Effector memory CD4-positive, alpha-beta T cell (primary cell): ENCODE data around the gene RAB4A.

Source experiments
- DNase-seq, 3 donors: peaks; one replicate each; pipeline ENCODE4 v3.0.0-alpha.2; 2020
- H3K27ac ChIP-seq: 2 replicates; pipeline ENCODE4 v1.7.0; 2013; ENCODE audit warnings: mild to moderate bottlenecking, low read length, moderate library complexity; ENCODE audit not compliant: insufficient read depth, poor library complexity, severe bottlenecking
- H3K27me3 ChIP-seq: replicated peaks from 2 replicates; pipeline ENCODE4 v1.7.0; 2013; ENCODE audit warnings: mild to moderate bottlenecking, low read length; ENCODE audit not compliant: insufficient read depth, control insufficient read depth, poor library complexity, severe bottlenecking
- H3K36me3 ChIP-seq: 2 replicates; pipeline ENCODE4 v1.7.0; 2013; ENCODE audit warnings: mild to moderate bottlenecking, low read length, moderate library complexity; ENCODE audit not compliant: control insufficient read depth, insufficient read depth
- H3K4me1 ChIP-seq: 2 replicates; pipeline ENCODE4 v1.7.0; 2013; ENCODE audit warnings: low read length, mild to moderate bottlenecking; ENCODE audit not compliant: control insufficient read depth, insufficient read depth, poor library complexity, severe bottlenecking
- H3K4me3 ChIP-seq: 2 replicates; pipeline ENCODE4 v1.7.0; 2013; ENCODE audit warnings: low read length, low read depth, mild to moderate bottlenecking; ENCODE audit not compliant: insufficient read depth, poor library complexity, severe bottlenecking
- H3K9me3 ChIP-seq: 2 replicates; pipeline ENCODE4 v1.7.0; 2013; ENCODE audit warnings: mild to moderate bottlenecking, low read length, moderate library complexity; ENCODE audit not compliant: control insufficient read depth

RAB4A gene

DNA sequence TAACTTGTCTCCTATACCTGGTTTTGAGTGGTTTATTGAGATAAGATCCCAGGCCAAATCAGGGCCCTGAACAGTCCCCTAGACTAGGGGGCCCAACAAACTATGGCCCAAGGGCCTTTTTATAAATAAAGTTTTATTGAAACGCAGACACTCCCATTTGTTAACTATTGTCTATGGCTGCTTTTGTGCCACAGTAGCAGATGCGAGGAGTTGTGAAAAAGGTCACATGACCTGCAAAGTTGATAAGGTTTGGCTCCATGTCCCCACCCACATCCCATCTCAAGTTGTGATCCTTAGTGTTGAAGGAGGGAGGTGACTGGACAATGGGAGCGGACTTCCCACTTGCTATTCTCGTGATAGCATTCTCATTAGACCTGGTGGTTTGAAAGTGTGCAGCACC, 29.5 kb upstream of the RAB4A start:
- no peaks in the 10 kb centered on the region for H3K36me3 ChIP-seq
- H3K27me3 ChIP-seq = no peaks in the 10 kb centered on the region
- no peak for DNase-seq
- H3K9me3 ChIP-seq = no peaks in the 10 kb centered on the region
- no peaks in the 10 kb centered on the region for H3K4me1 ChIP-seq
- no peak overlapping the region for H3K4me3 ChIP-seq
- no peak overlapping the region for H3K27ac ChIP-seq

DNA sequence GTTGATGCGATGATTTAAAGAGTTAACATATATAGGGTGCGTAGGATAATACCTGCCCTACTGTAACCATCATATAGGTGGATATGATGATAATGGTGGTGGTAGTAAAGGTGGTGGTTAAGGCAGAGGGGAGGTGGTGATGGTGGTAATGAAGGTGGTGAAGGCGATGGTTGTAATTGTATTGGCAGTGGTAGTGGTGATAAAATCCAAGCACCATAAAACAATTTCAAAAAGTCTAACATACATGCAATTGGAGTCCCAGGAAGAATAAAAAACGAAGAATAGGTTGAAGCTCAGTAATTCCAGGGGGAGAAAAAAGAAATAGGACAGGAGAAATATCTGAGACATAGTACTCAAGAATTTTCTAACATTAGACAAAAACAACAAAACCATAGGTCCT, 27.3 kb upstream of the RAB4A start:
- DNase-seq = no peak
- Histone ChIP-seq H3K36me3 (no peaks in the 10 kb centered on the region), H3K9me3 (no peaks in the 10 kb centered on the region), H3K4me3 (no peak overlapping the region), H3K27me3 (no peaks in the 10 kb centered on the region), H3K27ac (no peak overlapping the region), H3K4me1 (peaks cover 1% of the 10 kb centered on the region)

DNA sequence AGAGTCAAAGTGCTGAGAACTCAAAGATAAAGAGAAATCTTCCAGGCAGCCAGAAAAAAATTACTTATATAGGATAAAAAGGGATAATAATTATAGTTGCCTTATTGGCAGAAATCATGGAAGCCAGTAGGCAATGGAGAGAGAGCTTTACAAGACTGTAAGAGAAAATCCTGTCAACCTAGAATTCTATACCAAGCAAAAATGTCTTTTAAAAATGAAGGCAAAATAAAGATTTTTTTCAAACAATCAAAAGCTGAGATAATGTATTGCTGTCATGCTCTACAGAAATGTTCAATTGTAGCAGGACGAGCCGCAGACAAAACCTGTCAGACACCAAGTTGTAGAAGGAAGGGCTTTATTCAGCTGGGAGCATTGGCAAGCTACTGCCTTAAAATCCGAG, 26.8 kb upstream of the RAB4A start:
- Histone ChIP-seq H3K4me3 (no peak overlapping the region), H3K27ac (no peak overlapping the region)
- no peak for DNase-seq

DNA sequence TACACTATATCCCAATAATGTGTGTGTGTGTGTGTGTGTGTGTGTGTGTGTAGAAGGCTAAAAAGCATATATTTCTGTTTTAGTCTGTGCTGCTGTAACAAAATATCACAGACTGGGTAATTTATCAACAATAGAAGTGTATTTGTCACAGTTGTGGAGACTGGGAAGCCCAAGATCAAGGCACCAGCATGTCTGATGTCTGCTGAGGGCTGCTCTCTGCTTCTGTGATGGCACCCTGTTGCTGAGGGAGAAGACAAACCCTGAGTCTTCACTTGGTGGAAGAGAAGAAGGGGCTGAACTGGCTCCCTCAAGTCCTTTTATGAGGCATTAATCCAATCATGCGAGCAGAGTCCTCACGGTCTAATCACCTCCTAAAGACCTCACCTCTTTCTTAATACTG, 23.0 kb upstream of the RAB4A start:
- Histone ChIP-seq H3K36me3 (no peaks in the 10 kb centered on the region), H3K4me1 (peaks cover 28% of the 10 kb centered on the region), H3K4me3 (no peak overlapping the region), H3K9me3 (no peaks in the 10 kb centered on the region), H3K27ac (no peak overlapping the region), H3K27me3 (no peaks in the 10 kb centered on the region)
- no peak for DNase-seq

More for the DNA sequence above, 26.8 kb upstream of the RAB4A start:
- H3K27me3 ChIP-seq = no peaks in the 10 kb centered on the region
- no peaks in the 10 kb centered on the region for H3K36me3 ChIP-seq
- peaks cover 6% of the 10 kb centered on the region for H3K4me1 ChIP-seq
- no peaks in the 10 kb centered on the region for H3K9me3 ChIP-seq

DNA sequence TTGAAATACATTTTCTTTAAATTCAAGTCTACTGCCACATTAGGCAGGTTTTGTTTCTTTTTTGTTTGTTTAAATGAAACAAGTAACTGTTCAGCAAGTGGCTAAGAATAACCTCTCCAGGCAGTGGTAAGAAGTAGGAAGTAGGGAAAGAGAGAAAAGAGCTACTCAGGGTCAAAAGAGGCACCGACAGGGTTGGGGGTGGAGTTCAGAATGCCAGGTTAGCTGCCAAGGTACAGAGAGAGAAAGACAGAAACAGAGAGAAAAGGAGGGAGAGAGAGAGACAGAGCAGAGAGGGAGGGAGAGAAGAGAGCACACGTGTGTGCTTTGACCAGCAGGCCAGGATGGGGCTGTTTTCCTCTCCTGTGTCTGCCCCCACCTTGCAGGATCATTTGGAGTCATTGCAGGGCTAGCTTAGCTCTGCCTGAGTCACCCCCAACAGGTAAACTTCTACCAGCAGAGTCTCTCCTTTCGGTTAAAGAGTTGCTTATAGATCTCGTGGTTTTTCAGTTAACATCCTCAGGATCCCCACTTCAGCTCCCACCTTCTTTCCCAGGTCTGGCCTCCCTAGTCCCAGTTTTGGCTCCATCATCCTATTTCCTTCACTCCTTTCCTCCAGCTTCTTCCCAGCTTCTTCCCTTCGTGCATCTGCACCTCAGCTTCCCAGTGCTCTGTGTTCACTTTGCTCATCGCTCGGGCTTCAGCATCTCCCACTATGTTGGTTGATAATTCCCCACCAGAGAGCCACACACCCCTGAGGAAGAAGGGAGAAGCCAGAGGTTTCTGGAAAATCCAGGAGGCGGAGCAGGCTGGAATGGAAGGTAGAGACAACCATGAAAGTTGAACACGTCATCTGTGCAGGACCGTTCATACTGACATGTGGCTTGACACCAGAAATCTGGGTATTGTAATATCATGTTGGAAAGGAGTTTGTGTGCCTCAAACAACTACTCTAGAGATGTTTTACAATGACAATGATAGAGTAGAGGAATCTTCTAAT, 21.8 kb upstream of the RAB4A start:
- no peaks in the 10 kb centered on the region for H3K27me3 ChIP-seq
- peaks cover 34% of the 10 kb centered on the region for H3K4me1 ChIP-seq
- no peaks in the 10 kb centered on the region for H3K36me3 ChIP-seq
- H3K27ac ChIP-seq = no peak overlapping the region
- DNase-seq = no peak
- no peaks in the 10 kb centered on the region for H3K9me3 ChIP-seq
- H3K4me3 ChIP-seq = no peak overlapping the region

DNA sequence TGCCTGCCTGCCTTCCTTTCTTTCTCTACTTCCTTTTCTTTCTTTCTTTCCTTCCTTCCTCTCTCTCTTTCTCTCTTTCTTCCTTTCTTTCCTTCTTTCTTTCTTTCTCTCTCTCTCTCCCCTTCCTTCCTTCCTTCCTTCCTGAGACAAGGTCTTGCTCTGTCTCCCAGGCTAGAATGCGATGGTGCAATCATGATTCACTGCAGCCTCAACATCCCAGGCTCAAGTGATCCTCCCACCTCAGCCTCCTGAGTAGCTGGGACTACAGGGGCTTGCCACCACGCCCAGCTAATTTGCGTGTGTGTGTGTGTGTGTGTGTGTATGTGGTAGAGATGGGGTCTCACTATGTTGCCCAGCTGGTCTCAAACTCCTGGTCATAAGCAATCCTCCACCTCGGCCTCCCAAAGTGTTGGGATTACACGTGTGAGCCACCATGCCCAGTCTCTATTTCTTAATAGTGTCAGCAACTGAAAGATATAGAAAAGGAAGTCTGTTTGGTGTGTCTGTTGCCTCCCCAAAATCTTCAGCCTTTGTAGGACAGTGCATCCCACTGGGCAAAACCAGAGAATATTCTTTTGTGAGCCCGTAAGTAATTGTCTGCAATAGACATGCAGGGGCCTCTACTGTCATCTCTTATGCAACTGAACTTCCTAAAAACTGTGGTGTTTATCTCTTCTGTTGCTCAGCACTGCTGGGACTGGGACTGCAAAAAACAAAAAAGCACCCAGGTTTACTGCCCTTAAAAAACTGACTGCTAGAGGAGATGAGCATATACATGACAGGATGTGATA, 20.9 kb upstream of the RAB4A start:
- no peak overlapping the region for H3K4me3 ChIP-seq
- no peaks in the 10 kb centered on the region for H3K27me3 ChIP-seq
- H3K4me1 ChIP-seq = peaks cover 43% of the 10 kb centered on the region
- H3K9me3 ChIP-seq = no peaks in the 10 kb centered on the region
- H3K36me3 ChIP-seq = no peaks in the 10 kb centered on the region
- no peak overlapping the region for H3K27ac ChIP-seq
- DNase-seq = no peak

DNA sequence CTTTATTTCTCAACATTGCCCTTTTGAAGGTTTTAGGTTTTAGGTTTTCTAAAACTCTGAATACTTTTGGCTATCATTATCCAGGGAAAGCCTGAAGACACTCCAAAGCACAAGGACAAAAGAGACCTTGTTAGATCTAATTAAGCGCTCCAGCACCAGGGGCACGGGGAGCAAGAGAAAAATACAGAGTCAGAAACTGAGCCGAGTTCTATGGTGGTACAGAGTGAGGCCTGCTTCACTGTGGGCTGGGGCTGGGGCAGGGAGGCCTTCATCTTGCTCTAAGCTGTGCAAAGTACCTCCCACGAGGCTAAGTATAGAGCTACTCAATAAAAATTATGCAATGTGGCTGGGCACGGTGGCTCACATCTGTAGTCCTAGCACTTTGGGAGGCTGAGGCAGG, 19.7 kb upstream of the RAB4A start:
- Histone ChIP-seq H3K4me1 (peaks cover 44% of the 10 kb centered on the region), H3K27me3 (no peaks in the 10 kb centered on the region), H3K36me3 (no peaks in the 10 kb centered on the region), H3K9me3 (no peaks in the 10 kb centered on the region), H3K4me3 (no peak overlapping the region), H3K27ac (no peak overlapping the region)
- DNase-seq = no peak

DNA sequence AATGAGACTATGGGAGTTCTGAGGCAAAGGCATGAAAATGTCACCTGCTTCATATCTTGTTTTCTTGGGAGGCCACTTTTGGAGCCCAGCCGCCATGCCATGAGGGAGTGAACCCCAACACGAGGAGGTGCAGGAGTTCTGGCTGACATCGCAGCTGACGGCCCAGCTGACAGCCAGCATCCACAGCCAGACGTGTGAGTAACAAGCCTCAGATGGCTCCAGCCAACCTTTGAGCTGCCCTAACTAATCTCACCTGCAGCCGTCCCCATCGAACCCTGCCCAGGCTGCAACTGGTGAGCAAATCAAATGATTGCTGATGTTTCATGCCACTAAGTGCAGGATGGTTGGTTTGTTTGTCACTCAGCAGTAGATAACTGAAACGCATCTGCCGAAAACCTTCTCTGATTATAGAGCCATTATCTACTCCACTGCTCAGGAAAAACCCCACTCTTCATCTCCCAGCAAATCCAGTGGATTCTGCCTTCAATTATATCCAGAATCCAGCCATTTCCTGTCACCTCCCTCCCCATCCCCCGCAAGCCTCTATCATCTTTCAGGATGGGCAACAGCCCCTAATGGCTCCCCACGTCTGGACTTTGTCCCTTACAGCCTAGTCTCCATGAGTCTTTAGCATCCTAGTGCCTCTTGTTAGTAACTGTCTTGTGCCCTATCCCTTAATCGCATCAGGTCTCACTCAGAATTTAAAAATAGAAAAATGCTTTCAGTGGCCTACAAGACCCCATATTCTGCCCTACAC, 18.5 kb upstream of the RAB4A start:
- no peaks in the 10 kb centered on the region for H3K36me3 ChIP-seq
- peaks cover 44% of the 10 kb centered on the region for H3K4me1 ChIP-seq
- DNase-seq = no peak
- H3K27ac ChIP-seq = peak overlapping the region; percentile 55
- no peaks in the 10 kb centered on the region for H3K9me3 ChIP-seq
- H3K4me3 ChIP-seq = peak overlapping the region; percentile 23
- no peaks in the 10 kb centered on the region for H3K27me3 ChIP-seq

DNA sequence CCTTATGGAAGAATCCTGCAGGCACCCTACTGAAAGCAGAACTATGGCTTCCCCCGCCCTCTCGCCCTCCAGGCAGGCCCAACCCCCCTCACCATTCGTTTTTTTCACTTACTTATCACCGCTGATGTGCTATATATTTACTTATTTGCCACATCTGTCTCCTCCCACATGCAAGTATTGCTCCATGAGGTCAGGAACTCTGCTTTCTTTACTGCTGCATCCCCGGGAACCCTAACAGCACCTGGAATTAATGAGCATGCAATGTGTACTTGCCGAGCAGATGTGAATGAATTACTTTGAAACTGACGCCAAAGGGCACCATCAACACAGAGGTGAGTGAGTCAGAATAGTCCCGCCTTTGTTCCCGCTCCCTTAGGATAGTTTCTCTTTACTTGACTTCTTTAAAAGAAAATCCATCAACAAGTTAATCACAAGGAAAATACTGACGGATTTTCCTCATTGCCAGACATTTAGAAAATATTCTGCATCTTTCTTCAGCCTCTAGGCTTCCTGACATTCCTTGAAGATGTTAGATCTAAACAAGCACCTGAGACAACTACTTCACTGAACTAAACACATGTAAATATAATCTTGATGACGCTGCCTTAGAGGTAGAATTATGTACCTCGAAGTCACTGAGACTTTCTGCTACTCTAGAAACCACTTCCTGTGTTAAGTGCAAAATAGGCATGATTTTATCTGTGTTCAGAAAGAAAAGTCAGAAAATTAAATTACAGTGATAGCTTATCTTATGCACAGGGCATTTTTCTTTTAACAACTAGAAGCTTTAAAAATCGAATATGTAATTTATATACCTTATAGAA, 17.5 kb upstream of the RAB4A start:
- no peaks in the 10 kb centered on the region for H3K27me3 ChIP-seq
- peak overlapping the region; percentile 55 for H3K27ac ChIP-seq
- H3K9me3 ChIP-seq = no peaks in the 10 kb centered on the region
- peak overlapping the region; percentile 23 for H3K4me3 ChIP-seq
- no peaks in the 10 kb centered on the region for H3K36me3 ChIP-seq
- DNase-seq = no peak
- peaks cover 48% of the 10 kb centered on the region for H3K4me1 ChIP-seq
